DOHH2 (cell line): ENCODE results near the gene ANKS3.

Source experiments
- H3F3A ChIP-seq: fragments of 200-600 bp; sonication (generic), shearing (Covaris generic); 2 replicates; pipeline ENCODE4 v1.6.0; 2016; ENCODE audit warnings: antibody characterized with exemption, mild to moderate bottlenecking; ENCODE audit not compliant: control insufficient read depth, insufficient read depth
- H3K27ac ChIP-seq: fragments of 200-600 bp; sonication (generic); 2 replicates; pipeline ENCODE4 v1.5.1; 2014; ENCODE audit warnings: low read depth, mild to moderate bottlenecking, low read length, moderate library complexity
- H3K27me3 ChIP-seq: fragments of 200-600 bp; sonication (generic); 2 replicates; pipeline ENCODE4 v1.6.1; 2014; ENCODE audit warnings: mild to moderate bottlenecking, low read length, mixed read lengths; ENCODE audit not compliant: control insufficient read depth
- H3K36me3 ChIP-seq: fragments of 200-600 bp; sonication (generic); 2 replicates; pipeline ENCODE4 v1.6.1; 2014; ENCODE audit warnings: mild to moderate bottlenecking, low read length, moderate library complexity, mixed read lengths; ENCODE audit not compliant: control insufficient read depth
- H3K4me1 ChIP-seq: fragments of 200-600 bp; sonication (generic); 2 replicates; pipeline ENCODE4 v1.6.1; 2014; ENCODE audit warnings: mild to moderate bottlenecking, low read length, mixed read lengths; ENCODE audit not compliant: control insufficient read depth
- H3K4me2 ChIP-seq: fragments of 200-600 bp; sonication (generic); 2 replicates; pipeline ENCODE4 v1.6.0; 2014; ENCODE audit warnings: mild to moderate bottlenecking, low read length, moderate library complexity
- H3K4me3 ChIP-seq: fragments of 200-600 bp; sonication (generic); 2 replicates; pipeline ENCODE4 v1.5.1; 2014; ENCODE audit warnings: mild to moderate bottlenecking, low read length, mixed read lengths
- H3K79me2 ChIP-seq: fragments of 200-600 bp; sonication (generic); 2 replicates; pipeline ENCODE4 v1.6.1; 2014; ENCODE audit warnings: mild to moderate bottlenecking, low read length, mixed read lengths; ENCODE audit not compliant: control insufficient read depth
- H3K9me2 ChIP-seq: fragments of 200-600 bp; sonication (generic); replicated peaks from 2 replicates; pipeline ENCODE4 v1.6.1; 2014; ENCODE audit warnings: mild to moderate bottlenecking, low read length, mixed read lengths; ENCODE audit not compliant: control insufficient read depth
- H3K9me3 ChIP-seq: fragments of 200-600 bp; sonication (generic); 2 replicates; pipeline ENCODE4 v1.6.1; 2014; ENCODE audit warnings: antibody characterized with exemption, low read length, mixed read lengths; ENCODE audit not compliant: control insufficient read depth, insufficient read depth
- H4K20me1 ChIP-seq: fragments of 200-600 bp; sonication (generic); 2 replicates; pipeline ENCODE4 v1.6.0; 2014; ENCODE audit warnings: low read depth, mild to moderate bottlenecking, antibody characterized with exemption, low read length, moderate library complexity; ENCODE audit not compliant: control insufficient read depth, insufficient read depth
- EZH2phosphoT487 ChIP-seq: fragments of 200-600 bp; sonication (generic); IDR thresholded peaks from 2 replicates; pipeline ENCODE4 v1.6.1; 2017; ENCODE audit warnings: borderline replicate concordance, mild to moderate bottlenecking, antibody characterized with exemption, low read length, moderate library complexity, mixed read lengths
- TF ChIP-seq, protein P1 (sequence below): fragments of 200-600 bp; sonication (generic); IDR thresholded peaks from one replicate; pipeline ENCODE4 v1.5.1; 2014; ENCODE audit warnings: antibody characterized with exemption, mild to moderate bottlenecking, low read depth, low read length; ENCODE audit not compliant: poor library complexity, severe bottlenecking

The ANKS3 gene, protein sequence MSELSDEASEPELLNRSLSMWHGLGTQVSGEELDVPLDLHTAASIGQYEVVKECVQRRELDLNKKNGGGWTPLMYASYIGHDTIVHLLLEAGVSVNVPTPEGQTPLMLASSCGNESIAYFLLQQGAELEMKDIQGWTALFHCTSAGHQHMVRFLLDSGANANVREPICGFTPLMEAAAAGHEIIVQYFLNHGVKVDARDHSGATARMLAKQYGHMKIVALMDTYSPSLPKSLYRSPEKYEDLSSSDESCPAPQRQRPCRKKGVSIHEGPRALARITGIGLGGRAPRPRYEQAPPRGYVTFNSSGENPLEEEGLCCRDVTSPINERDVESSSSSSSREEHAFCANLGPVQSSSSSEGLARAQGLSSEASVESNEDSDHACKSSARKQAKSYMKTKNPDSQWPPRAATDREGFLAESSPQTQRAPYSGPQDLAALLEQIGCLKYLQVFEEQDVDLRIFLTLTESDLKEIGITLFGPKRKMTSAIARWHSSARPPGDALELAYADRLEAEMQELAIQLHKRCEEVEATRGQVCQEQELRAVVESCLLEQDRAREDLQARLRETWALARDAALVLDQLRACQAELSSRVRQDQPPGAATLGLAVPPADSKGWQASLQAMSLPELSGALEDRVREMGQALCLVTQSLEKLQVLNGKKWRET

DNA sequence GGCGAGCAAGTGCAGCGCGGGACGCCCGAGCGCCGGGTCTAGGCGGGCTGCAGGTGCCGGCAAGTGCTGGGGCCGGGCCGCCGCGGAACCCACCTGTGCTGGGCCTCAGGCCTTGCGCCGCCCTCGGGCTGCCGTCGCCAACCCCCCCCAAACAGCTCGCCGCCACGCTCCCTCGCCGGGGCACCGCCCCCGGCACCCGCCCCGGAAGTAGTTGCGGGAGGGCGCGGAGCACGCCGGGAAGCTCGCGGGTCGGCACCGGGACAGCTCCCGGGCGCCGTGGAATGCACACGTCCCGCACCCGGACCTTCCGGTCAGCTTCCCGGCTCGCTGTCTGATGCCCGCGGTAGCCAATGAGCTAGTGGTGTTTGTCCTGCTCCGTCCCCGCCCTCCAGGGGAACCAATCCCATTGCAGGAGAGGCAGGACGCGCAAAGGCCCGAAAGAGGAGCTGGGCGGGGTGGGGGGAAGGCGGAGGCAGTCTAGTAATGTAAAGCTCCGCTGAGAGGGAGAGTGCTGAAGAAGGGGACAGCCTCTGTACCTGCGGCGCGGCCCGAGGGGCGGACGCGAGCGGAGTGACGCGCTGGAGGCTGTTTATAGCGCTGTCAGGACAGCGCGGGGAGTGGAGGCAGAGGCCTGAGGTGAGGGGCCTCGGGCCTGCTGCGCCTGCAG is at the start of gene ANKS3, which contains the start of gene DNAAF8:
TSS of gene ANKS3 (minus strand) at position 209 of the 667 bp plus-strand sequence. CDS start 4,122 bp downstream, outside the sequence.
TSS of gene DNAAF8 (plus strand) at position 475 of the 667 bp plus-strand sequence. CDS start 1,978 bp downstream, outside the sequence.
- H3K4me1 ChIP-seq, result peaks cover 7% of the 10 kb centered on the region
- no peaks in the 10 kb centered on the region for H3K9me2 ChIP-seq
- H4K20me1 ChIP-seq, result no peaks in the 10 kb centered on the region
- no peak for TF ChIP-seq EZH2phosphoT487
- TF ChIP-seq, protein P1, sequence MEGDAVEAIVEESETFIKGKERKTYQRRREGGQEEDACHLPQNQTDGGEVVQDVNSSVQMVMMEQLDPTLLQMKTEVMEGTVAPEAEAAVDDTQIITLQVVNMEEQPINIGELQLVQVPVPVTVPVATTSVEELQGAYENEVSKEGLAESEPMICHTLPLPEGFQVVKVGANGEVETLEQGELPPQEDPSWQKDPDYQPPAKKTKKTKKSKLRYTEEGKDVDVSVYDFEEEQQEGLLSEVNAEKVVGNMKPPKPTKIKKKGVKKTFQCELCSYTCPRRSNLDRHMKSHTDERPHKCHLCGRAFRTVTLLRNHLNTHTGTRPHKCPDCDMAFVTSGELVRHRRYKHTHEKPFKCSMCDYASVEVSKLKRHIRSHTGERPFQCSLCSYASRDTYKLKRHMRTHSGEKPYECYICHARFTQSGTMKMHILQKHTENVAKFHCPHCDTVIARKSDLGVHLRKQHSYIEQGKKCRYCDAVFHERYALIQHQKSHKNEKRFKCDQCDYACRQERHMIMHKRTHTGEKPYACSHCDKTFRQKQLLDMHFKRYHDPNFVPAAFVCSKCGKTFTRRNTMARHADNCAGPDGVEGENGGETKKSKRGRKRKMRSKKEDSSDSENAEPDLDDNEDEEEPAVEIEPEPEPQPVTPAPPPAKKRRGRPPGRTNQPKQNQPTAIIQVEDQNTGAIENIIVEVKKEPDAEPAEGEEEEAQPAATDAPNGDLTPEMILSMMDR, result no peak
- H3K36me3 ChIP-seq, result no peaks in the 10 kb centered on the region
- H3K9me3 ChIP-seq, result no peaks in the 10 kb centered on the region
- H3K79me2 ChIP-seq, result peaks cover 15% of the 10 kb centered on the region
- no peaks in the 10 kb centered on the region for H3F3A ChIP-seq
- no peaks in the 10 kb centered on the region for H3K27me3 ChIP-seq
- peak within 1 kb of the TSS; percentile 84 for H3K4me3 ChIP-seq
- peak within 1 kb of the TSS; percentile 71 for H3K4me2 ChIP-seq
- H3K27ac ChIP-seq, result peak within 1 kb of the TSS; percentile 26

DNA sequence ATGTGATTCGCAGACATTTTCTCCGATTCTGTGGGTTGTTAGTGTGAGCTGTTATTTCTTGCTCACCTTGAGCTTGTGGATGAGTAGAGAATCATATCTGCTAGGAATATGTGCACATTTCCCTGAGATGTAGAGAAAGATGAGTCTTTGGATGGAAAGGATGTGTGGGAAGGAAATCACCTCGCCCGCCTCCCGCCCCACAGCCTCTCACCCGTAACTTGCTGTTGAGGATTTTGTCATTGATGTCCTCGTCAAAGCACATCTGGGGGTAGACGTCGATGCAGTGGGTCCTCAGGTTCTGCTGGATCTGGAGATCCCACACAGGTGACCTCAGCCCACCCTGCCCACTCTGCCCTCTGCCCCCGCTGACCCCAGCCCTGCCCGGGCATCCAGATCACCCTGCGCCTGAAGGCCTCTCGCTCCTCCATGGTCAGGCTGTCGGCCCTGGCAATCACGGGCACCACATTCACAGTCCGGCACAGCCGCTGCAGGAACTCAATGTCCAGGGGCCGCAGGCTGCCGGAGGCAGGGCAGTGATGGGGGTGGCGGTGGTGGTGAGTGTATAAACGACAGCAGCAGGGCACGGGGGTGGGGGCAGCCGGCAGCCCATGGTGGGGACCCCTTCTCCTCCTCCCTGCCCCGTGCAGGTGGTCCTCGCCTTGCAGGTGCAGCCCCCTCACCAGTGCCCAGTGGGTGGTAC is 49.3 kb upstream of the ANKS3 start:
- Histone ChIP-seq H3K27me3 (no peaks in the 10 kb centered on the region), H3K36me3 (no peaks in the 10 kb centered on the region), H3K9me2 (no peaks in the 10 kb centered on the region), H3K79me2 (no peaks in the 10 kb centered on the region), H3K4me1 (no peaks in the 10 kb centered on the region), H3K4me3 (no peak overlapping the region), H4K20me1 (no peaks in the 10 kb centered on the region), H3F3A (no peaks in the 10 kb centered on the region), H3K9me3 (no peaks in the 10 kb centered on the region), H3K27ac (no peak overlapping the region), H3K4me2 (no peak overlapping the region)
- TF ChIP-seq, protein P1, result no peak
- TF ChIP-seq EZH2phosphoT487, result no peak

DNA sequence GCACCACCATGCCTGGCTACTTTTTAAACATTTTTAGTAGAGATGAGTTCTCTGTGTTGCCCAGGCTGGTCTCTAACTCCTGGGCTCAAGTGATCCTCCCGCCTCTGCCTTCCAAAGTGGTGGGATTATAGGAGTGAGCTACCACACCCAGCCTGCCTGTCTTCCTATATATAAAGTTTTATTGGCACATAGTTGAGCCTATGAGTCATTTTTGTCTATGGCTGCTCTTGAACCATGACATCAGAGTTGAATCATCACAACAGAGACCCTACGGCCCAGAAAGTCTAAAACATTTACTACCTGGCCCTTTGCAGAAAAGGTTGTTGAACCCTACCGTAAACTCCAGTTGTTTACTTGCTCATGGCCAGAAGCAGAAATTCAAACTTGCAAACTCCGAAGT is 46.2 kb upstream of the ANKS3 start:
- Histone ChIP-seq H3K4me2 (no peak overlapping the region), H3K79me2 (no peaks in the 10 kb centered on the region)

More for the DNA sequence above, 46.2 kb upstream of the ANKS3 start:
- H3K36me3 ChIP-seq, result no peaks in the 10 kb centered on the region
- TF ChIP-seq, protein P1, result no peak
- no peak for TF ChIP-seq EZH2phosphoT487
- H3F3A ChIP-seq, result no peaks in the 10 kb centered on the region
- H3K4me3 ChIP-seq, result no peak overlapping the region
- H3K27ac ChIP-seq, result no peak overlapping the region
- H3K4me1 ChIP-seq, result no peaks in the 10 kb centered on the region
- H4K20me1 ChIP-seq, result no peaks in the 10 kb centered on the region
- H3K9me2 ChIP-seq, result no peaks in the 10 kb centered on the region
- no peaks in the 10 kb centered on the region for H3K9me3 ChIP-seq
- no peaks in the 10 kb centered on the region for H3K27me3 ChIP-seq
